ENCODE results near the gene ABCB4.

ABCB4 gene

DNA sequence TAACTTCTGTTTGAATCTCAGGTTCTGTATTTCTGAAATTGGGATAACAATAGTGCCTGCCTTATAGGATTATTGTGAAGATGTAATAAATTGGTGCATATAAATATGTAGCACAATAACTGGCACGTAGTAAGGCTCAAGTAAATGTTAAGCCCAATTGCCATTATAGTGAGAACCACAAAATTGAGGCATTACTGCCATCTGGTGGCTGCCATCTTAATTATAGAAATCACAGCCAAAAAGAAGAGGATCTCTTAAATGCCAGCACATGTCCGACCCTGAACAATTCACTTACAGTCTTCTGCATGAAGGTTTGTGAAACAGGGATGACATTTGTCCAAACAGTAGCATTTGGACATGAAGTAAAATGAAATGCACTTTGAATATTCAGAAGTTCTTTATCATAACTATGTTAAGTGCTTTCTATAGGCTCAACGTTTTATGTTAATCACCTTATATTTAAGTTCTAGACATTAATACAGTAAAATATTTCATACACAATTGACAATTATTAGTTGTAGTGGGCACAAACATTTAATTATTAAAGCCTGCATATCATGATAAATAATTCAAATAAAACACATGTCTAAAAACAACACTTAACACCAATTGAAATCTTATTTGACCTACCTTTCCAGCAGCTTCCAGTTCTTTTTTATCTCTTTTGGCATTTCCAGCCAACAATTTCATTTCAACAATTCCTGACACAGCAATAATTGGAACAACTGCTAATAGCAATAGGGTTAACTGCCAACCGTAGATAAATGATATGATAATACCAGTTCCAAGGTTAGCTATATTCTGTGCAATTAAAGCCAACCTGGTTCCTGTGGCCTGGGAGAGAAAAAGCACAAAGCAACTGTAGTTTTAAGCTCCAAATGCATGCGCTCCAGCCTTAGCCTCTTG, 58.5 kb downstream of the ABCB4 start:
- DNase-seq, result peak; percentile 69

GRCh38 chr7:87414794-87415188, 60.7 kb downstream of the ABCB4 start:
- no peak for DNase-seq

DNA sequence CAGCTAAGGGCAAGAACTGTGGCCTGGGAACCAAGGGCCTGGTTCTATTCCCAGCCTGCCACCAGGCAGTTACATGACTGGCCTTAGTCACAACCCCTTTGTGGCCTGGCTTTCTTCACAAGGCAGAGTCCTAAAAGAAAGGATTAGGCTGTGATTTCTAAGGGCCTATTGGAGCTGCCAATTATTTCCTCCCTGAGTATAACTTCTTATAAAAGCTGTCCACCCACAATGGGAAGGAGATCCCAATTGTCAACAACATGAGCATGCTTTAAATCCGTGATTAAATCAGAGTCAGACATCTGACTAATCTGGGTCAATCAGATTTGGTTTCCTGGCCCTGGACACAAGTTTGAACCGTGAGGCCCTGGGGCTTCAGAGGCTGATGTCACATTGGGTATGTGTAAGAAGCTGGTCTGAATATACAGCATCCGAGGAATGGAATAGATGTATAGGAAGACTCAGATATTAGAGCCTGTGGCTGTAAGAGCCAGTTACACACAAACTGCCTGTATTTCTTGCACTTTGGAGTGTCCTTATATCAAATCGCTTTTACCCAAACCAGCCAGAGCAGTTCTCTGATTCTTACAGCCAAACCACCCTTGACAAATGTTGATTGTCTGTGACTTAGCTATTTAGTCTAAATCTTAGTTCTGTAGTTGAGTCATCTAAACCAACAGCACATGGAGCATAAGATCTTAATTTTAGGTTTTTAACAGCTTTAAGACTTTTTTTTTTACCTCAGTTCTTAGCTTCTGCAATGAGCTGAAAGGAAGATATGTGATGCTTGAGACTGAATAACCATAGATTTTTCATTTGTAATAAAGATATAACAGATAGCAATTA, 61.3 kb downstream of the ABCB4 start:
- DNase-seq, result no peak

GRCh38 chr7:87413029-87413428, 62.5 kb downstream of the ABCB4 start:
- DNase-seq, result no peak

DNA sequence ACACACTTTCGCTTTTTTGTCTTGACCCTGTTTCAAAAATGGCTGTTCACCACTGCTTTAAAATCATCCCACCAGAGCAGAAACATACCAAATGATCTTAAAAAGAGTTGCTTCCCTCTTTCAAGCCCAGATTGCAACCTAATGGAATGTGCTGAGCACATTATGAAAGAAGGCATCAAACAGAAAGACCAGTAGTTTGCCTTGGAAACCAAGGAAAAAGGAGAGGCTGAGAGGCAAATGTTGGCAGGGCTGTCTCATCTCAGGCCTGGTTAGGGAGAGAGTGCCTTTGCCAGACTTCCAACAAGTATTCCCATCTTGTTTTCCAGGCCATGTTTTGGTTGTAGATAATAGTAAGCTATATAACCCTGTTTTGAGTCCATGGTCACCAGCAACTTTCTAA, 64.3 kb downstream of the ABCB4 start:
- DNase-seq, result no peak

DNA sequence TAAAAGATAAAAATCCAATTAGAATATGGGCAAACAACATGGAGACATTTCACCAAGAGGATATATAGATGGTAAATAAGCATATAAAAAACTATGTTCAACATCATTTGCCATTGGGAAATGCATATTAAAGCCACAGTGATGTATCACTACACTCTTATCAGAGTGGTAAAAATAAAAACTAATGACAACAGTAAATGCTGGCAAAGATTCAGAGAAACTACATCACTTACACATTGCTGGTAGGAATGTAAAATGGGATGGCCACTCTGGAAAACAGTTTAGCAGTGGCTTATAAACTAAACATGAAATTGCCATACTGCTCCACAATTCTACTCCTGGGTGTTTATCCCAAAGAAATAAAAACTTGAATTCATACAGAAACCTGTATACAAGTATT, 70.8 kb downstream of the ABCB4 start:
- no peak for DNase-seq

DNA sequence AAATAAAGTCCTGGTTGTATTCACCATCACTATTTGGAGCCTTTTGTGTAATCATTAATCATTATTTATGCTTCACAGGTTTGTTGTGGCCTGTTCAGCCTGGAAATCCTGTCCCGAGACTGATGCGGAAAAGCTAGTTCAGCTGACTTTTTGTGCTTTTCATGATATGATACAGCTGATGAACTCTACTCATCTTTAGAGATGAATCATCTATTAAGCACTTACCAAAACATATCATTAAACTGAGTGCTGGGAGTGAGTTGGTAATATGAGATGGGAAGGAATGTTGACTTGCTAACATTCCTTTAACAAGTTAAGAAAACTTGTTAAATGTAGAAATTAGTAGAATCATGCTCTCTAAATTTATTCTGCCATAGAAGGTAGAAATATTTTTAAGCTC, 77.0 kb downstream of the ABCB4 start:
- DNase-seq, result no peak

DNA sequence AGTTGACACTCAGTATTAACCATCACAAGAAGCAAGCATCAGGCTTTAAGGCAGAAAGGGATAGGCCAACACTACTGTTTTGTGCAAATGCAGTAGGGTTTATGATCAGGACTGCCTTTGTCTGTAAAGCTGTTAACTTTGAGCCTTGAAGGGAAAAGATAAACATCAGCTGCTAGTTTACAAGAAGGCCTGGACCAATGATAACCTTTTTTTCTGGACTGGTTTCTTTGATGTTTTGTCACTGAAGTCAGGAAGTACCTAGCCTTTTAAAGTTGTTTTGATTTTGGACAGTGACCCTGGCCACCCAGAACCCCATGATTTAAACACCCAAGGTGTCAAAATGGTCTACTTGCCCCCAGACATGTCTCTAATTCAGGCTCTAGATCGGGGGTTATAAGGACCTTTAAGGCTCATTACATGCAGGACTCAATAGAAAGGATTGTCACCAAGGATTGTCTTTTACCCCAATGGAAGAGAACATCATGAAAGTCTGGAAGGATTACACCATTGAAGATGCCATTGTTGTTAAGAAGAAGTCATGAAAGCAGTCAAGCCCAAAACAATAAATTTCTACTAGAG, 79.9 kb downstream of the ABCB4 start:
- DNase-seq, result no peak

DNA sequence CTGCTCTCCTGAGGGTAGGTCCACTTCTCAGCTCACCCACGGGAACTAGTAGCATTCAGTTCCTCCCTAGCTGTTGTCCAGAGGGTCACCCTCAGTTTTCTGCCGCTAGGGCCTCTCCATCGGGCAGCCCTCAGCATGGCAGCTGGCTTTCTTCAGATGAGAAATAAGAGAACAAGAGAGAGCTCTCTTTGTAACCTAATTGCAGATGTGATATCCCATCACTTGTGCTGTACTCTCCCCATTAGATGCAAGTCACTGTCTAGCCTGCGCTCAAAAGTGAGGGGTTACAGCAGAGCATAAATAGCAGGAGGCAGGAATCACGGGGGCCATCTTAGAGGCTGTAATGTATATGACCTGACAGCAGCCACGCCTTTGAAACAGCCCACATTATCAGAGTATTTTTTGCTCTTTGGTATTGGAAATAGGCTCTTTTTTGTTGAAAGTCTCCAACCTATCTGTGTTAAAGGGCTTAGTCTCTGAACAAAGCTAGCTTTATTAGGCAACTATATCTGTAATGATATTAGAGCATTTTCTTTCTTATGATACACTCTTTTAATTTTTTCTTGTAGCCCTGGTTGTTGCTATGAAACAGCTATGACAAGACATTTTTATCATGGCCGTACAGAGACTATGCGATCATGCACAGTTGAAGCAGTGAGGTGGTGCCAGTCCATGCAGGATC, 84.3 kb downstream of the ABCB4 start:
- no peak for DNase-seq

- no peak for DNase-seq
Measured at GRCh38 chr7:87380905-87381304, 94.6 kb downstream of the ABCB4 start.

DNA sequence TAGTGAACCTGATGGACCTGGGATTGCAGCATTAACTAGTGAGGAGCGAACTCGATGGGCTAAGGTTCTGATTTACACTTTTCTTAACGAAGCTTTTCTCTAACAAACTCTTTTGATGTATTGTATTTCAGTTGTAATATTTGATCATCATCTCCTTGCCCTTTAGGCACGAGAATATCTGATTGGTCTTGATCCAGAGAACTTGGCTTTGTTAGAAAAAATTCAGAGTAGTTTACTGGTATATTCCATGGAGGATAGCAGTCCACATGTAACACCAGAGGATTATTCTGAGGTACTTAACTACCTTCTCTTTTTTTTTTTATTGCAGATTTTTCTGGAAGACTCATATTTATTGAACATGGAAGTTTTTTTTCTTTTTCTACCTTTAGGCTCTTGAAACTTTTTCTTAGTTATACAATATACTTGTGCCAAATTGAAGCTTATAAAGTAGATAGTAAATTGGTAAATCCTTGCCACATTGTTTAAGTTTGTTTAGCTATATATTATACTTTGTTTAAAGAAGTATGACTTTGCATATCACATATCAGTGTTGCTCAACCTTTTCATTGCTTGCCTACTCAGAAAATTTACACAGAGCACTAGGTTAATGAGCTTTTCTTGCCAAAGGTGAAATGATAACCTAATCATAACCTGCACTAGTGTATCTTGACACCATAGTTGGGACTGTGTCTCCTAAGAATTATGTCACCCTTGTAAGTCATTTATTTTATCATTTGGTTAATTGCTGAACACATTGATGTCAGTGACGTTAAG, 99.6 kb downstream of the ABCB4 start:
- DNase-seq, result no peak

DNA sequence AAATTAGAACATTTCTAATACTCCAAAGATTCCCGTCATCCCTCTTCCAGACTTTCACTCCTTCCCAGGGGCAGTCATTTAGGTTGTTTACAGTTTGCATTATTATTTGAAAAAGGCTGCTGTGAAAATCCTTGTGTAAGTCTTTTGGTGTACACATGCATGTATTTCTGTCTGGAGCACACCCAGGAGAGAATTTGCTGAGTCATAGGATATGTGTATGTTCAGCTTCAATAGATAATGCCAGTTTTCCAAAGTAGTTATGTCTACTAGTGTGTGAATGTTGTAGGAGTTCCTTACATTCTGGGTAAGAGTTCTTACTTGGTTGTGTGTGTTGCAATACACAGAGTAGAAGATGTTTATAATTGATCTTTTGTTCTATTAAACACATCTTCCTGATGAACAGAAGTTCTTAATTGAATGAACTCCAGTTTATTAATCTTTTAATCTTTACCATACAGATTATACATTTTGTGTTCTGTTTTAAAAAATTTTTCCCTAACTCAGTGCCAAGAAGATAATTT, 104.8 kb downstream of the ABCB4 start:
- DNase-seq, result no peak

DNA sequence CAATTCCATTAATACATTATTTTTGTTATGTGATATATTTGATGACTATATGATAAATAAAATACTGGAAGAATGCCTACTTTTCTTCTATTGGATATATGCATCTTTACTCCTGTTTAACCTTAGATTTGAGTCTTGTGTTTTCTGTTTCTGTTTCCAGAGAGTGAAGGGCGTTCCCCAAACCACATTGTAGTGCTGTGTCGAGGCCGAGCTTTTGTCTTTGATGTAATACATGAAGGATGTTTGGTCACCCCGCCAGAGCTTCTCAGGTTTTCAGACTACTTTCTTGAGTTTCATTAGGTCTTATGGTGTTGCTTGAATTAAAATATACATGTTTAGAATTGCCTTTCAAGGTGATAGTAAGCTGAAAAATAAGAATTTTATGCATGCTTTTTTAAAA, 106.3 kb downstream of the ABCB4 start:
- peak; percentile 10 for DNase-seq

- no peak for DNase-seq
Measured at GRCh38 chr7:87364246-87364645, 111.2 kb downstream of the ABCB4 start.

GRCh38 chr7:87363342-87363741, 112.1 kb downstream of the ABCB4 start:
- no peak for DNase-seq

GRCh38 chr7:87361320-87361719, 114.2 kb downstream of the ABCB4 start:
- DNase-seq, result no peak

DNA sequence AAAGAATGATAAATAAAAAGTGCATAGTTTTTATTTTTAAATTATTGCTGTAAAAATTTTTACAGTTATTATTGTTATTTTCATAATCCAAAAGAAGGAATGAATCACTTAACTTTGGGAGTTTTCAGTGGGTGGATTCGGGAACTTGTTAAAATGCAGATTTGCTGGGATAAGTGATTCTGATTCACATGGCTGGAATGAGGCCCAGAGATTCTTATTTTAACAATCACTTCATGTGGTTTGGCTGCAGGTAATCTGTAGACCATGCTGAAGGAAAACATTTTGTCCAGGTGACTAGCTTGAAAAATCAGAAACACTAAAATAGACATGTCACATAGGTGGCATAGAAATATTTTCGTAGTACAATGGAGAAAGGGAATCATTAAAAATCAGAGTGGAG, 116.1 kb downstream of the ABCB4 start:
- DNase-seq, result no peak

GRCh38 chr7:87356448-87356847, 119.0 kb downstream of the ABCB4 start:
- no peak for DNase-seq

DNA sequence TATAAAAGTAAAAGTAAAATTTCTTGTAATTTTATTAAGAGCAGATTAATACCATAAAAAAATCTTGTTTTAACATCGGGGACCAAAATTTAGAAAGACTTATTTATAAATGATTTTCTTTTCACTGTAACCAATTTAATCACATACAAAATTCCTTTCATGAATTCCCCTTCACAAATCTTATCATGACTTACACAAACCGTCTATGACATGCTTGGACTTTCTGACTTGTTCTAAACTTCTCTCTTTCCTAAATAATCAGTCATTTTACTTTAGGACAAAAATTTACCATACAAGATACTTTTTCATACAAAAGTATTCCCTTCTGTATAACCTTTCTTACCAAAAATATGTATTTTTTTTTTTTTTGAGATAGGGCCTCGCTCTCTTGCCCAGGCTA, 120.7 kb downstream of the ABCB4 start:
- DNase-seq, result no peak
